Activated CD4-positive, CD25-positive, alpha-beta regulatory T cell treated with anti-CD3 and anti-CD28 coated beads, Interleukin-2, amount 50 U/mL, for 72 hours (primary cell): ENCODE results near the gene PCDHGA12.
"Not testable (repeated sequence)": the region's sequence is repeated elsewhere in the genome, so short reads cannot be mapped to it uniquely, and the experiment has no call there.

Experiments used
- DNase-seq: peaks from one replicate; pipeline ENCODE4 v3.0.0; 2021

Gene PCDHGA12

GRCh38 chr5:141409598-141410306, 20.6 kb upstream of the PCDHGA12 start:
- DNase-seq, result no peak

- DNase-seq, result no peak
Observed at GRCh38 chr5:141411575-141411974, 18.7 kb upstream of the PCDHGA12 start.

- DNase-seq, result no peak
Observed at GRCh38 chr5:141412854-141413539, 17.3 kb upstream of the PCDHGA12 start, which contains the start of gene PCDHGA10. PCDHGA10 (plus strand) TSS chr5:141412987; CDS start chr5:141413176, 189 bp downstream.

GRCh38 chr5:141413540-141414069, 16.7 kb upstream of the PCDHGA12 start:
- DNase-seq, result no peak

- not testable (repeated sequence) for DNase-seq
Observed at GRCh38 chr5:141414548-141415274, 15.6 kb upstream of the PCDHGA12 start.

- not testable (repeated sequence) for DNase-seq
Observed at GRCh38 chr5:141415275-141415618, 15.1 kb upstream of the PCDHGA12 start.

- not testable (repeated sequence) for DNase-seq
Observed at GRCh38 chr5:141417494-141418172, 12.7 kb upstream of the PCDHGA12 start, which contains the start of gene PCDHGB7. PCDHGB7 (plus strand) TSS chr5:141417677; CDS start chr5:141417860, 183 bp downstream.

- DNase-seq, result no peak
Observed at GRCh38 chr5:141419074-141419880, 11.0 kb upstream of the PCDHGA12 start.

GRCh38 chr5:141420855-141421488, 9.3 kb upstream of the PCDHGA12 start, which contains the start of gene PCDHGA11:
PCDHGA11 (plus strand) TSS chr5:141421051; CDS start chr5:141421228, 177 bp downstream.
- DNase-seq, result no peak

- DNase-seq, result no peak
Observed at GRCh38 chr5:141421489-141421855, 8.8 kb upstream of the PCDHGA12 start.

- DNase-seq, result no peak
Observed at GRCh38 chr5:141422742-141423291, 7.5 kb upstream of the PCDHGA12 start.

- DNase-seq, result no peak
Observed at GRCh38 chr5:141427783-141428426, 2.4 kb upstream of the PCDHGA12 start.

- no peak for DNase-seq
Observed at GRCh38 chr5:141431286-141431685, 979 bp downstream of the PCDHGA12 start.

GRCh38 chr5:141432308-141432707, 2.0 kb downstream of the PCDHGA12 start:
- not testable (repeated sequence) for DNase-seq

GRCh38 chr5:141432726-141433125, 2.4 kb downstream of the PCDHGA12 start:
- not testable (repeated sequence) for DNase-seq

- DNase-seq, result no peak
Observed at GRCh38 chr5:141434006-141434405, 3.7 kb downstream of the PCDHGA12 start.

- DNase-seq, result no peak
Observed at GRCh38 chr5:141437221-141437620, 6.9 kb downstream of the PCDHGA12 start.

GRCh38 chr5:141439411-141440141, 9.3 kb downstream of the PCDHGA12 start:
- DNase-seq, result no peak

- no peak for DNase-seq
Observed at GRCh38 chr5:141440341-141440740, 10.0 kb downstream of the PCDHGA12 start.
